H9 (cell line): ENCODE results near the gene CX3CR1. TPM values are rescaled to one million over a fixed set of nuclear protein-coding genes. Genes with fewer than 3 reads are reported as not detected.
A peak's percentile ranks its signal among the peaks of the same experiment; 100 is the strongest.

Source experiments
- DNase-seq: peaks from one replicate; pipeline ENCODE4 v3.0.0-alpha.2; 2017
- H2AFZ ChIP-seq: one replicate; pipeline ENCODE4 v1.6.1; 2013; ENCODE audit warnings: mild to moderate bottlenecking, low read length, control low read depth, moderate library complexity
- H2AK5ac ChIP-seq: 2 replicates; pipeline ENCODE4 v1.6.1; 2013; ENCODE audit warnings: low read length, control low read depth, mixed read lengths; ENCODE audit not compliant: insufficient read length
- H2BK120ac ChIP-seq: one replicate; pipeline ENCODE4 v1.6.1; 2013; ENCODE audit warnings: low read depth, mild to moderate bottlenecking, low read length, control low read depth, inconsistent platforms; ENCODE audit not compliant: poor library complexity, severe bottlenecking
- H2BK12ac ChIP-seq: 2 replicates; pipeline ENCODE4 v1.6.1; 2013; ENCODE audit warnings: low read length, control low read depth, mixed read lengths, low read depth; ENCODE audit not compliant: insufficient read length
- H2BK15ac ChIP-seq: 2 replicates; pipeline ENCODE4 v1.6.1; 2013; ENCODE audit warnings: low read depth, low read length, control low read depth
- H2BK20ac ChIP-seq: one replicate; pipeline ENCODE4 v1.6.1; 2013; ENCODE audit warnings: low read depth, mild to moderate bottlenecking, low read length, control low read depth, inconsistent platforms; ENCODE audit not compliant: poor library complexity, severe bottlenecking
- H2BK5ac ChIP-seq: 2 replicates; pipeline ENCODE4 v1.6.1; 2013; ENCODE audit warnings: low read length, control low read depth, mixed read lengths; ENCODE audit not compliant: insufficient read length
- H3K14ac ChIP-seq: 2 replicates; pipeline ENCODE4 v1.6.1; 2013; ENCODE audit warnings: low read length, control low read depth; ENCODE audit not compliant: insufficient read depth
- H3K18ac ChIP-seq: 2 replicates; pipeline ENCODE4 v1.6.1; 2013; ENCODE audit warnings: low read depth, mild to moderate bottlenecking, mixed read lengths, low read length, control low read depth; ENCODE audit not compliant: insufficient read length
- H3K23ac ChIP-seq: 2 replicates; pipeline ENCODE4 v1.6.1; 2013; ENCODE audit warnings: low read length, control low read depth, mixed read lengths, low read depth; ENCODE audit not compliant: insufficient read length
- H3K23me2 ChIP-seq: 2 replicates; pipeline ENCODE4 v1.6.1; 2013; ENCODE audit warnings: low read depth, mild to moderate bottlenecking, mixed read lengths, low read length, control low read depth; ENCODE audit not compliant: insufficient read length, poor library complexity, severe bottlenecking
- H3K27ac ChIP-seq: 2 replicates; pipeline ENCODE4 v1.5.1; 2013; ENCODE audit warnings: low read length, control low read depth, mixed read lengths, low read depth; ENCODE audit not compliant: insufficient read length
- H3K27me3 ChIP-seq: 2 replicates; pipeline ENCODE4 v1.6.1; 2013; ENCODE audit warnings: low read length, control low read depth, inconsistent platforms; ENCODE audit not compliant: insufficient read depth
- H3K4ac ChIP-seq: 2 replicates; pipeline ENCODE4 v1.6.1; 2013; ENCODE audit warnings: low read depth, mild to moderate bottlenecking, control low read depth, inconsistent platforms, low read length, moderate library complexity
- H3K4me1 ChIP-seq: 2 replicates; pipeline ENCODE4 v1.6.1; 2013; ENCODE audit warnings: low read length, control low read depth, inconsistent platforms; ENCODE audit not compliant: insufficient read depth
- H3K4me2 ChIP-seq: 2 replicates; pipeline ENCODE4 v1.6.1; 2013; ENCODE audit warnings: low read length, control low read depth, mixed read lengths; ENCODE audit not compliant: insufficient read length, insufficient read depth
- H3K56ac ChIP-seq: 2 replicates; pipeline ENCODE4 v1.6.1; 2013; ENCODE audit warnings: low read depth, mild to moderate bottlenecking, mixed read lengths, low read length, control low read depth; ENCODE audit not compliant: insufficient read length
- H3K79me1 ChIP-seq: 2 replicates; pipeline ENCODE4 v1.6.1; 2013; ENCODE audit warnings: low read depth, mild to moderate bottlenecking, moderate library complexity, low read length, control low read depth, inconsistent platforms; ENCODE audit not compliant: insufficient read depth, poor library complexity, severe bottlenecking
- H3K79me2 ChIP-seq: 2 replicates; pipeline ENCODE4 v1.6.1; 2013; ENCODE audit warnings: low read length, control low read depth, inconsistent platforms; ENCODE audit not compliant: insufficient read depth
- H3K9ac ChIP-seq: 2 replicates; pipeline ENCODE4 v1.6.1; 2013; ENCODE audit warnings: low read length, control low read depth, mixed read lengths; ENCODE audit not compliant: insufficient read length; ENCODE audit errors: extremely low read depth
- H3K9me3 ChIP-seq: one replicate; pipeline ENCODE4 v1.6.1; 2013; ENCODE audit warnings: low read depth, low read length, inconsistent platforms; ENCODE audit not compliant: control insufficient read depth
- H3T11ph ChIP-seq: one replicate; pipeline ENCODE4 v1.6.1; 2013; ENCODE audit warnings: mild to moderate bottlenecking, low read length, control low read depth, inconsistent platforms
- H4K20me1 ChIP-seq: one replicate; pipeline ENCODE4 v1.6.1; 2013; ENCODE audit not compliant: control insufficient read depth, insufficient read length, insufficient read depth
- H4K5ac ChIP-seq: 2 replicates; pipeline ENCODE4 v1.6.1; 2013; ENCODE audit warnings: low read depth, mild to moderate bottlenecking, mixed read lengths, low read length, control low read depth; ENCODE audit not compliant: insufficient read length
- H4K8ac ChIP-seq: replicated peaks from 2 replicates; pipeline ENCODE4 v1.6.1; 2013; ENCODE audit warnings: low read length, control low read depth, mixed read lengths, low read depth; ENCODE audit not compliant: insufficient read length
- H4K91ac ChIP-seq: 2 replicates; pipeline ENCODE4 v1.6.1; 2013; ENCODE audit warnings: low read depth, mild to moderate bottlenecking, moderate library complexity, mixed read lengths, low read length, control low read depth; ENCODE audit not compliant: insufficient read length
- H3K27ac Mint-ChIP-seq, 3 experiments: 2 replicates in 2 of 3; 3 replicates in 1 of 3; pipeline ENCODE4 v1.8.0; 2020 to 2021; ENCODE audit warnings: mixed read lengths in 3 of 3, mild to moderate bottlenecking in 1 of 3, moderate library complexity in 1 of 3
- H3K27me3 Mint-ChIP-seq: 2 replicates; pipeline ENCODE4 v1.8.0; 2021; ENCODE audit warnings: low read depth, mild to moderate bottlenecking, moderate library complexity, mixed read lengths
- H3K36me3 Mint-ChIP-seq, 3 experiments: 2 replicates in 2 of 3; 3 replicates in 1 of 3; pipeline ENCODE4 v1.8.0; 2020 to 2021; ENCODE audit warnings: low read depth in 3 of 3, mixed read lengths in 3 of 3; ENCODE audit not compliant: insufficient read depth in 1 of 3
- H3K4me1 Mint-ChIP-seq, 2 experiments: 2 replicates each; pipeline ENCODE4 v1.8.0; 2020; ENCODE audit warnings: mixed read lengths in 2 of 2
- H3K4me3 Mint-ChIP-seq, 2 experiments: 2 replicates in 1 of 2; 3 replicates in 1 of 2; pipeline ENCODE4 v1.8.0; 2020 to 2021; ENCODE audit warnings: mild to moderate bottlenecking in 2 of 2, mixed read lengths in 2 of 2, moderate library complexity in 1 of 2
- H3K9me3 Mint-ChIP-seq, 2 experiments: 2 replicates in 1 of 2; 3 replicates in 1 of 2; pipeline ENCODE4 v1.8.0; 2020; ENCODE audit warnings: mild to moderate bottlenecking in 2 of 2, mixed read lengths in 2 of 2, moderate library complexity in 1 of 2
- WGBS: extraction: QIAGEN DNeasy Blood & Tissue Kit; methylation state at CpG from one replicate; pipeline ENCODE4 v1.1.7; 2013; ENCODE audit warnings: missing lambda C conversion rate, low lambda C conversion rate, mixed read lengths; ENCODE audit not compliant: insufficient read length; ENCODE audit errors: extremely low coverage; 5-methylcytosine and 5-hydroxymethylcytosine counted together
- total RNA-seq: library from RNA; stranded (reverse); gene quantifications from 2 replicates; pipeline ENCODE4 v1.2.1, GENCODE V29; 2021
- TF ChIP-seq, protein P1 (sequence below): fragments of 200-600 bp; sonication (generic); conservative IDR thresholded peaks from 3 replicates; pipeline ENCODE4 v1.8.0; 2021; ENCODE audit warnings: antibody characterized with exemption, mild to moderate bottlenecking

CX3CR1 gene
- total RNA-seq, 1 experiment from 2014 or later = not detected

GRCh38 chr3:39288300-39288808 lies 8.5 kb upstream of the CX3CR1 start:
- no peak overlapping the region for H3K23ac ChIP-seq
- H3K27ac ChIP-seq = no peak overlapping the region
- H3K18ac ChIP-seq = no peak overlapping the region
- no peaks in the 10 kb centered on the region for H3K27me3 ChIP-seq
- H2AK5ac ChIP-seq = no peak overlapping the region
- H2BK12ac ChIP-seq = no peak overlapping the region
- H3K56ac ChIP-seq = no peak overlapping the region
- Mint-ChIP-seq H3K4me1 (peaks cover 9 to 10% of the 10 kb centered on the region in 2 experiments), H3K9me3 (no peaks in the 10 kb centered on the region), H3K27me3 (no peaks in the 10 kb centered on the region), H3K4me3 (no peak overlapping the region), H3K27ac (no peak overlapping the region), H3K36me3 (no peaks in the 10 kb centered on the region)
- peak; percentile 97 for DNase-seq
- H3K4me1 ChIP-seq = no peaks in the 10 kb centered on the region; the same call in 1 of the 2 replicates
- H3K14ac ChIP-seq = no peak overlapping the region
- H4K91ac ChIP-seq = no peak overlapping the region
- no peaks in the 10 kb centered on the region for H3K79me1 ChIP-seq
- H3K23me2 ChIP-seq = no peaks in the 10 kb centered on the region
- no peak overlapping the region for H2BK15ac ChIP-seq
- H4K20me1 ChIP-seq = no peaks in the 10 kb centered on the region
- no peak overlapping the region for H4K8ac ChIP-seq
- no peaks in the 10 kb centered on the region for H3K79me2 ChIP-seq
- H3T11ph ChIP-seq = no peak overlapping the region
- H2AFZ ChIP-seq = no peak overlapping the region
- H2BK5ac ChIP-seq = no peak overlapping the region
- no peak overlapping the region for H2BK20ac ChIP-seq
- H3K9ac ChIP-seq = no peak overlapping the region
- H2BK120ac ChIP-seq = no peak overlapping the region
- H3K4me2 ChIP-seq = no peak overlapping the region
- no peak overlapping the region for H4K5ac ChIP-seq
- H3K9me3 ChIP-seq = no peaks in the 10 kb centered on the region
- WGBS = no CpG with 5 or more reads among the region's 3 CpGs
- TF ChIP-seq, protein P1, sequence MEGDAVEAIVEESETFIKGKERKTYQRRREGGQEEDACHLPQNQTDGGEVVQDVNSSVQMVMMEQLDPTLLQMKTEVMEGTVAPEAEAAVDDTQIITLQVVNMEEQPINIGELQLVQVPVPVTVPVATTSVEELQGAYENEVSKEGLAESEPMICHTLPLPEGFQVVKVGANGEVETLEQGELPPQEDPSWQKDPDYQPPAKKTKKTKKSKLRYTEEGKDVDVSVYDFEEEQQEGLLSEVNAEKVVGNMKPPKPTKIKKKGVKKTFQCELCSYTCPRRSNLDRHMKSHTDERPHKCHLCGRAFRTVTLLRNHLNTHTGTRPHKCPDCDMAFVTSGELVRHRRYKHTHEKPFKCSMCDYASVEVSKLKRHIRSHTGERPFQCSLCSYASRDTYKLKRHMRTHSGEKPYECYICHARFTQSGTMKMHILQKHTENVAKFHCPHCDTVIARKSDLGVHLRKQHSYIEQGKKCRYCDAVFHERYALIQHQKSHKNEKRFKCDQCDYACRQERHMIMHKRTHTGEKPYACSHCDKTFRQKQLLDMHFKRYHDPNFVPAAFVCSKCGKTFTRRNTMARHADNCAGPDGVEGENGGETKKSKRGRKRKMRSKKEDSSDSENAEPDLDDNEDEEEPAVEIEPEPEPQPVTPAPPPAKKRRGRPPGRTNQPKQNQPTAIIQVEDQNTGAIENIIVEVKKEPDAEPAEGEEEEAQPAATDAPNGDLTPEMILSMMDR = peak; percentile 99
- H3K4ac ChIP-seq = no peak overlapping the region
